Measurements from ENCODE around the gene NLRP4.
"Not testable (repeated sequence)": the region's sequence is repeated elsewhere in the genome, so short reads cannot be mapped to it uniquely, and the experiment has no call there.

Gene NLRP4

DNA sequence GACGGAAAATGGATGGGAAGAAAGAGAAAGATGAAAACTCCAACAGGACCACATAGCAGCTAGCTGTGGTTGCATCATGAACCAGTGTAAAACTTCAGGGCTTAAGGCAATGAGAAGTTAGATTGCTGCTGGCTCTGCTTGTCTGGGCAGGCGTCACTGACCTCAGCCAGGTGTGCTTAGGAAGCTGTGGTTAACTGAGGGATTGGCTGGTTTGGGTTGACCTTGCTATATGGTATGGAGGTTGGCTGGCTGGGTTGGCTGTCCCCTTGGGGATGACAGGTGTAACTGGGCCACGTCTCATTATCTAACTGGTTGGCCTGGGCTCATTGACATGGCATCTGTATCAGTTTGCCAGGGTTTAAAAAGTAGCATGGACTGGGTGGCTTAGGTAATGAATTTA lies 40.9 kb downstream of the NLRP4 start:
- no peak for DNase-seq (ENCODE audit: low read depth)

DNA sequence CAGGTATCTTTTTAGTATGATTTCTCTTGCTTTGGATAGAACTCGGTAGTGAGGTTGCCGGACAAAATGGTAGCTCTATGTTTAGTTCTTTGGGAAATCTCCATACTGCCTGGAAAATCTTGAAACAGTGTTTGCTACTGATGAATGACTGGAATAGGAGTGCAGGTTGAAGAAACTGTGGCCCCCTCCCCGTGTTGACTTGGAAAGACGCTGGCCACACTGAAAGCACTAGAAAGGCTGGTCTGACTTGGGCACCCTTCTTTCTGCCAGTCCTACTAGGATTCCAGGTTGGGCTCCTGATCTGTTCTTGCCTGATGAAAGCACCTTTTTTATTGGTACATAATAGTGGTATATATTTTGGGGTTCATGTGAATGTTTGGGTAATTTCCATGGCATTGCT lies 46.3 kb downstream of the NLRP4 start:
- no peak for DNase-seq (ENCODE audit: low read depth)

DNA sequence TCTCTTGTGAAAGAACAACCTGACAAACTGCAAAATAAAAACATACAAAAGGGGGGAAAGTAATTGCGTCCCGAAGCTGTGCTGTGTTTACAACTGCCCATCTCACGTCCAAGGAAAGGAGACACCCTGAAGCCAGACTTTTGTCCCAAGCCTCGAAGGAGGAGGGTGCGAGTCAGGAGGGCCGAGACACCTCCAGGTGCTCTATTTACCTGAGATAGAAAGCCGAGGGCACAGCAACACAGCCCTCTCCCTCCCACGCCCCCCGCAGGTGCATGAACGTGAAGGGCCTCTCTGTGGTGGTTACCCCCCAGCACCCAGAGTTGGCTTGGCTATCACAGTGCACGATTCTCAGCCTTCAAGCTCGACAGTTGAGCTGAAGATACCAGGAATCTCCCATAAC lies 62.6 kb downstream of the NLRP4 start:
- no peak for DNase-seq (ENCODE audit: low read depth)

DNA sequence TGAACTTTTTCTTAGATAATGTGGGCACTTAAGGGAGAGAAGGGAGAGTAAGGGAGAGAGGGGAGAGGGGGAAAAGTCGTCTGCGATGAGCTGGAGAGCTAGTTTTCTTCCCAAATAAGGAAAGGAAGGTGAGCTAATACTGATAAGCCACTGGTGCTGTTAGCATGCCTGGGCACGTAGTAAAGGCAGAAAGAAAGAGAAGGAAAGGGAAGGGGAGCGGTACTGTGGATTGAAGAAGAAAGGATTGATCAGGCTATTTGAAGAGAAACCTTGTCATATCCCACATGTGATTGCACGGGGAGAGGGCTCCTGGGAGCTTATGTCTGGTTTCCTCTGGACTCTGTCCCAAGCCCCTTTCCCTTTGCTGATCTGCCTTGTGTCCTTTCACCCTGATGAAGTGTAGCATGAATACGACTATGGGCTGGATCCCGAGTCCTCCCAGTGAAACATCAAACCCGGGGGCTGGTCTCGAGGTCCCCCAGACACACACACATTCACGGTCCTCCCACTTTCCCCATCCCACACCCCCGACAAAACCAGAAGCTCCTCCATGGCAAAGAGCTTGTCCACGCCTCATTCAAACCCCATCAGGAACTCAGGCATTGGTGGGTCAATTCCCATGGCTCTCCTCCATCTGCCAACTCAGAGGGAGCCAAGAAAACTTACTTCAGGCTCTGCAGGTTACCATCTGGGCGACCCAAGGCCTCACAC lies 65.2 kb downstream of the NLRP4 start:
- no peak for DNase-seq (ENCODE audit: low read depth)

DNA sequence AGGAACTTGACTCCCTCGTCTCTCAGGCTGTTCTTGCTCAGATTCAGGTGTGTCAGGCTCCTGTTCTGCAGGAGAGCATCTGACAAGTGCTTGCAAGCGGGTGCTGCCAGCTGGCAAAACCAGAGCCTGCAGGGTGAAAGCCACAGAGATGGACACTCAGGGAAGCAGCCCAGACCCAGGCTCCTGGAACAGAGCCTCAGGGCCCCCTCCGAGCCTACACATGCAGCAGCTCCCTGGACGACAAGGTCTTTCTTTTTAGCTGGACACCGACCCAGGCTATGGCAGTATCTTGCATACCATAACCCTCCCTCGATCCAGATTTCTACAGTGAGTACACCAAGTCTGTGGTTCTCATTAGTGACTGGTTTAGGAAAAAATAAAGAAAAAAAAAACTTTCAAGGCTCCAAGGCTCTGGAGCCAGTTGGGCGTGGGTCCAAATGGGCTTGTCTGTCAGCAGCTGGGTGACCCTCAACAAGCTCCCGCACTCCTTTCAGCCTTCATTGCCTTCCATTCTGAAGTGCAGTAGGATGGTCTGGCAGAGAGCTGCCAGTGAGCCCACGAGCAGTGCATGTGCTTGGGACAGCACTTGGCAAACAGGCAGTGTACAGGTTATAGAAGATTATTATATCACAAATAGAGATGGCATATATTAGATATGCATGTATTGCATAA lies 65.9 kb downstream of the NLRP4 start:
- DNase-seq (ENCODE audit: low read depth) = no peak

DNA sequence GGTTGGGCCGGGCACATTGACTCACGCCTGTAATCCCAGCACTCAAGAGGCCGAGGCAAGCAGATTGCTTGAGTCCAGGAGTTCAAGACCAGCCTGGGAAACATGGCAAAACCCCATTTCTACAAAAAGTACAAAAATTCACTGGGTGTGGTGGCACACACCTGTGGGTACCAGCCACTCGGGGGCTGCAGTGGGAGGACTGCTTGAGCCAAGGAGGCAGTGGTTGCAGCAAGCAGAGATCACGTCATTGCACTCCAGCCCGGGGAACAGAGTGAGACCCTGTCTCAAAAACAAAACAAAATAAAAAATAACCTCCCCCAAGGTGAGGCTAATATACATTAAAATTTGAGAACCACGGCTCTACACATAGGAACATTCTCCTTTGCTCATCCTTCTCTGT lies 70.9 kb downstream of the NLRP4 start:
- DNase-seq (ENCODE audit: low read depth) = no peak

DNA sequence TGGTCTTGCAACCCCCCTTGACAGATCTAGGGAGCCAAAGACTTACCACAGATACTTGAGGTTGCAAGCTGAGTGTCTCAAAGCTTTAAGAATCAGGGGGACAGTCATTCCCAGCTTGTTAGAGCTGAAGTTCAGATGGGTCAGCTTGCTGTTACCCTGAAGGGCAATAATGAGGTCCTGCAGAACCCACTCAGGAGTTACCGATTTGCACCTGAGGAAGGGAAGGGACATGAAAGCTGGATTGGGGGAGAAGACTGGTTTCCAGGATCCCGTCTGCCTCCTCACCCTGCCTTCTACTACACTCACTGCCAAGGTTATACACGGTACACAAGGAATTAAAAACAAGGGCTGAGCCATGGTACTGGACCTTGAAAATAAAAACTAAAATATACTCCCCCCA lies 71.4 kb downstream of the NLRP4 start:
- no peak for DNase-seq (ENCODE audit: low read depth)

DNA sequence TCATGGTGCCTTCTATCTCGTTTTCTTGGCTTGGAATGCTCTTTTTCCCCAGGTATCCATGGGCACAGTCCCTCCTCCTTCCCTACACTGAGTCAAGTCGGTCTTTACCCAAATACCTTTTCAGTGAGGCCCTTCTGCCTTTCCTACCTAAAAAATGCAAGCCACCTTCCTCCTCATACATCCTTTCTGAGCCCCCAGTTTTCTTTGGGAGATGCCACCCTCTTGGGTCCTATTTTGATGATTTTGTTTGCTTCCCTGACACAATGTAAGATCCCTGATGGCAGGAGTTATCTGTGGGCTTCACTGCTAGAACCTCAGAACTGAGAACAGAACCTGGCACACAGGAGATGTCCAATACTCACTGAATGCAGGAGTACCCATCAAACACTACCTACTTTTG lies 73.5 kb downstream of the NLRP4 start:
- no peak for DNase-seq (ENCODE audit: low read depth)

DNA sequence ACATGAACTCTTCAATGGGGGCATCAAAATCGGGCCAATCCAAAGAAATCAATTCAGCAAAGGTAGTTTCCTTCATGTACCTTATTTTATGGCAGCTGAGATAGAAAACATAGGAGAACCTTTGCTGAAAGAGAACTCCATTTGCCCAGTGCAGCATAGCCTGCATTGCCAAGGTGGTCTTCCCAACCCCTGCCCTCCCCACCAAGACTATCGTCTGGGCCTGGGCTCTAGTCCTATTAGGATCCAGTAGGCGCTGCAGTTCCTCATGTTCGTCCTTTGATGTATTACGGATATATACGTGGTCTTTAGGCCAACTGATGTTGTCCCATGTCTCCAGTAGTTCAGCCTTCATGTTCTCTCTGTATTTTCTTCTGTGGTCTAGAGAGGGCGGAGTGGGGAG lies 76.6 kb downstream of the NLRP4 start:
- no peak for DNase-seq (ENCODE audit: low read depth)

DNA sequence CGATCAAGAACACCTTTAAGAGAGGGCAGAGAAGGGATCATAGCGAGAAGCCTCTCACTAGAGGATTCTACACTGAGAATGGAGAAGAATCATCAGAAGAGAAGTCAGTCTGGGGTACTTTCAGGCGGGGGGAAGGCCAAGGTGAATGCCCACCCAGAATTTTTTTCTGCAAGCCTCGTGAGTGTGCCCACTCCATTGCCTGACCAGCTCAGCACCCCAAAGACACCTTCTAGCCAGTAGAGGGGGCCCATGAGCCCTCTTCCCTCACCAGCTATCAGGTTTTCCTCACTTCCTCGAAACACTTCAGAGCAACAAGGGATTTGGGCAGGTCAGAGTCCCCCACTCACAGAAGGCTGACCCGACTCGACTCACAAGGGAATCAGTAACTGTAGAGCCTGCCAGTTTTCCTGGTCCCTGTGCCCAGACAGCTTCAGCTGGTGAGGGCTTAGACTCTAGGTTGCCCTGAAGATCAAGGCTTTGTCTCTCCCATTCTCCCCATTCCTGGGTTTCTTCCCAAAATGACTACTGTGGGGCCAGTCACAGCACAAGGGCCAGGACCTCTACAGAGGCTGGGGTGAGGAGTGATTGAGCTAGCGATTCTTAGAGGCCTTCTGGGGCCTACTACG lies 77.4 kb downstream of the NLRP4 start:
- DNase-seq (ENCODE audit: low read depth) = no peak

DNA sequence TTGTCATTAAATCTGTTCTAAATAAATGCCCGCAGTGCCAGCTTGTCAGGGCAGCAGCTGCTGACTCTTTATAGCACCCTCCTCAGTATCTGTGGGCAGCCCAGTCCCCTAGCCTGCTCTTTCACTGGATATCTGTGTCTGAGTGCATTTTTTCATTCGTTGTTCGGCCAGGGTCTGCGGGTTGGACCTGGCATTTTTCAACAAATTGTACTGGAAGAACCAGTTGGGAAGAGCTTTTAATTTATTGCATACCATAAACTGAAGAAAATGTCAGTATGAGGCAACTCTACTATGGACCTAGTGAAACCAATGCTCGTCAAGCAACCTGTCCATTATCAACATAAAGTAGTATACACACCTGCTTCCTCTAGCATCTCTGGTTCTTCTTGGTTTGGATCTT lies 87.2 kb downstream of the NLRP4 start:
- no peak for DNase-seq (ENCODE audit: low read depth)

DNA sequence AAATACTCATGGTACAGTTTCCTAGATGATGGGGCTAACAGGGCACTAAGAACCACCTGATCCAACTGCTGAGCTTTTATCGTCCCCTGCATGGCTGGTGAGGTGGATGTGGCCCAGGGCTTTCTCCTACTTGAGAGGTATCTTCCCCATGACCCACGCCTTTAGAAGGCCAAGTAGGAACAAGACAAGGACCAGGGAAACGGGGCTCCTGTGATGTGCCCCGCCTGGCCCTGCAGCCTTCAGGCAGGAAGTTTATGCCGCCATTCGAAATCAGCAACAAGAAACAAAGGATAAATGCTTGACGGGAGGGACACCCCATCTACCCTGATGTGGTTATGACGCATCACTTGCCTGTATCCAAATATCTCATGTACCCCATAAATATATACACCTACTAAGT lies 91.7 kb downstream of the NLRP4 start:
- no peak for DNase-seq (ENCODE audit: low read depth)

DNA sequence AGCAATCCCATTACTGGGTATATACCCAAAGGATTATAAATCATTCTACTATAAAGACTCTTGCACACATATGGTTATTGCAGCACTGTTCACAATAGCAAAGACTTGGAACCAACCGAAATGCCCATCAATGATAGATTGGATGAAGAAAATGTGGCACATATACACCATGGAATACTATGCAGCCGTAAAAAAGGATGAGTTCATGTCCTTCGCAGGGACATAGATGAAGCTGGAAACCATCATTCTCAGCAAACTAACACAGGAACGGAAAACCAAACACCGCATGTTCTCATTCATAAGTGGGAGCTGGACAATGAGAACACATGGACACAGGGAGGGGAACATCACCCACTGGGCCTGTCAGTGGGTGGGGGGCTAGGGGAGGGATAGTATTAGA lies 92.9 kb downstream of the NLRP4 start:
- not testable (repeated sequence) for DNase-seq (ENCODE audit: low read depth)

DNA sequence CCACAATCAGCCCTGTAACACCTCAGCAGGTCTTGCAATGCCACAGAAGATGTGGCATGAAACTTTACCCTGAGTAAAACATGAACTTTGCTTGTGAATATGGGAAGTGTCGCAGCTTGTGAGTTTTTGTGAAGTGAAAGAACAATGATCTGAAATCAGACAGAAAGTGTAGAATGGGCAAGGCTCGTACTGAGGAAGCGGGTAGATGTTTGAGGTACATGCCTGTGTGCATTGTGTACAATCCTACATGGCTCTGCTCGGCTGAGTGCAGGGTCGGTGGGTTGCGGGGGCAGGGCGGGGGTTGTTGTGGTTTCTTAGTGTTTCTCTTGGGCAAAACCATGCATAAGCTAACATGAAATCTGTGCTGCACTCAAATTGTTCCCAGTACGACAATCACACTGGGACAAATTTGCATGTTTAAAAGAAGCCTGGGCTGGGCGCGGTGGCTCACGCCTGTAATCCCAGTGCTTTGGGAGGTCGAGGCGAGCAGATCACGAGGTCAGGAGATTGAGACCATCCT lies 94.7 kb downstream of the NLRP4 start:
- no peak for DNase-seq (ENCODE audit: low read depth)

Measured in stimulated activated CD8-positive, alpha-beta memory T cell treated with anti-CD3 and anti-CD28 coated beads, Interleukin-12 subunit alpha, Interleukin-12 subunit beta, amount 100 ng/mL, for 4 hours (primary cell).